Duodenal mucosa (tissue), 2 donors: Measurements from ENCODE around the gene IL1F10.

ENCODE experiments used
- H3K27ac ChIP-seq: one replicate; pipeline ENCODE4 v1.7.0; 2013; ENCODE audit warnings: low read depth, low read length
- H3K27me3 ChIP-seq, 2 donors: one replicate each; pipeline ENCODE4 v1.7.0; 2013; ENCODE audit warnings: low read length in 2 of 2, control low read depth in 1 of 2; ENCODE audit not compliant: insufficient read depth in 2 of 2, control insufficient read depth in 1 of 2
- H3K36me3 ChIP-seq, 2 donors: one replicate each; pipeline ENCODE4 v1.7.0; 2013; ENCODE audit warnings: low read length in 2 of 2, control low read depth in 1 of 2; ENCODE audit not compliant: insufficient read depth in 2 of 2, control insufficient read depth in 1 of 2
- H3K4me1 ChIP-seq, 2 donors: one replicate each; pipeline ENCODE4 v1.7.0; 2013; ENCODE audit warnings: low read length in 2 of 2, control low read depth in 1 of 2; ENCODE audit not compliant: insufficient read depth in 2 of 2, control insufficient read depth in 1 of 2
- H3K4me3 ChIP-seq, 2 donors: one replicate each; pipeline ENCODE4 v1.7.0; 2013; ENCODE audit warnings: low read length in 2 of 2, low read depth in 1 of 2
- H3K9ac ChIP-seq, 2 donors: one replicate each; pipeline ENCODE4 v1.7.0; 2013; ENCODE audit warnings: low read length in 2 of 2, low read depth in 1 of 2
- H3K9me3 ChIP-seq, 2 donors: one replicate each; pipeline ENCODE4 v1.7.0; 2013; ENCODE audit warnings: low read length in 2 of 2, control low read depth in 1 of 2; ENCODE audit not compliant: control insufficient read depth in 1 of 2

IL1F10 gene, protein sequence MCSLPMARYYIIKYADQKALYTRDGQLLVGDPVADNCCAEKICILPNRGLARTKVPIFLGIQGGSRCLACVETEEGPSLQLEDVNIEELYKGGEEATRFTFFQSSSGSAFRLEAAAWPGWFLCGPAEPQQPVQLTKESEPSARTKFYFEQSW

DNA sequence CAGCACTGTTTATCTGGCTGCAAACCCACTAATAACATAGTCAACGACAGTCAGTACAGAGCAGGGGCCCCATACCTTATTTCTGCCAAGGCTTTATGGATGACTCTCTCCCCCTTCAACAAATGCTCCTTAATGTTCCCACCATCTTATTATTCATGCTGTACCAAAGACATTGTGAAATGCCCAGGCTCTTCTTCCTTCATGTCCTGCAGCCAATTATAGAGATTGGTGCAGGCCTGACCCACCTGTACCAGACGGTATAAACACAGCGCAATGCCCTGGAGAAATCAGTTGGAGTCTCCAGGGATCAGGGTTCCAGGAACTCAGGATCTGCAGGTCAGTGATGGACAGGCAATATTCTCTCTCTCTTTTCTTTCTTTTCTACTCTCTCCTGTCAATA lies at the start of gene IL1F10:
Gene IL1F10 (plus strand): TSS at position 290 of the 400 bp plus-strand sequence. CDS start 4,769 bp downstream, outside the sequence.
- Histone ChIP-seq H3K27ac (no peak within 1 kb of the TSS), H3K4me1 (no peaks in the 10 kb centered on the region), H3K9ac (no peak within 1 kb of the TSS), H3K27me3 (no peaks in the 10 kb centered on the region), H3K4me3 (no peak within 1 kb of the TSS), H3K9me3 (no peaks in the 10 kb centered on the region), H3K36me3 (no peaks in the 10 kb centered on the region)

DNA sequence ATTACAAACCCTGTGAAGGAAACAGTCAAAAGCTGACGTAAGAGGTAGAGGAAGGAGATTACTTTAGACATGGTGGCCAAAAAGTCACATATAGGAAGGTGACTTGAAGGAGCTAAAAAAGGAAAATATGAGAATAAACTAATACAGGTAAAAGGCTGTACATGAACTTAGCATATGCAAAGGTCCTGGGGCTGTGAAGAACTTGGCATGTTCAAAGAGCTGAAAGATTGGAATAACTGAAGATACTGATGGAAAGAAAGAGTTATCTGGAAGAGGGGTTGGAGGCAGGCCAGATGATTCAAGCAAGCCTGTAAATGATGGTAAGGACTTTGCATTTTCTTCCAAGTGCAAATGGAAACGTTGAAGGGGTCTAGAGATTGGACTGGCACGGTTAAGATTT lies 49.3 kb upstream of the IL1F10 start:
- no peaks in the 10 kb centered on the region for H3K4me1 ChIP-seq
- H3K27me3 ChIP-seq, result peaks cover 6 to 11% of the 10 kb centered on the region in 2 donors
- H3K36me3 ChIP-seq, result no peaks in the 10 kb centered on the region
- H3K4me3 ChIP-seq, result no peak overlapping the region
- H3K9me3 ChIP-seq, result no peaks in the 10 kb centered on the region
- H3K9ac ChIP-seq, result no peak overlapping the region
- H3K27ac ChIP-seq, result no peak overlapping the region

DNA sequence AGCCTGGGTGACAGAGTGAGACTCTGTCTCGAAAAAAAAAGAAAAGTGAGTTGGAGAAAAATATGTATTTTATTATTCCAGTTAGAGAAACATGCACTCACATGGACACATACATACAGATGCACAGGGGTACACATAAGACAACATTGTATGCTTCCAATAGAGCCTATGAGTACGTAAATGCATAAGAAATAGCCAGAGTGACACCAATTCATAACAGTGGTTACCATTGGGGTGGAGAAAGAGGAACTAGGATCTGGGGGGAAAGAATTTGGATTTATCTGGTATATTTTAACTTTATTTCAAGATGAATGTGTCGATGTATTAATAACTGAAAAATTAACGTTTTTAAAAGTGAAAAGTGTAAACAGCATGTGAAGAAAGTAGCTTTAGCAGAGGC lies 46.5 kb upstream of the IL1F10 start:
- Histone ChIP-seq H3K27ac (no peak overlapping the region), H3K4me3 (no peak overlapping the region), H3K9me3 (no peaks in the 10 kb centered on the region), H3K9ac (no peak overlapping the region), H3K27me3 (peaks cover 12 to 31% of the 10 kb centered on the region in 2 donors), H3K36me3 (no peaks in the 10 kb centered on the region), H3K4me1 (no peaks in the 10 kb centered on the region)

DNA sequence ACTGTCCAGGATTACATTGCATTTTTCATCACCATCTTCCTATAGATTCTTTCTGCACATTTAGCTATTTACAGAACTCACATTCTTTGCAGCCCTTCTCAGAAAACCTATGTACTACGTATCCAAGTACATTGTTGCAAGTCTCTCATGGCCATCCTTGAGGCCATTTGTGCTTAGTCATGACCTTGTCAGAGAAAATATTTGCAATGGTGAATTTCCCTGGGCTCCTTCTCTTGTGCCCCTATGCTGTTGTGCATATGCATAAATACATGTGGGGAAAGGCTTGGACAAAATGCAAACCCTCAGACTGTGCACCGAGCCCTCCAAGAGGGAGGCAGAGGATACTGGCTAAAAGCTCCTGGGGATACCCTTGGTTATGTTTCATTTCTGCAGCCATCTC lies 43.0 kb upstream of the IL1F10 start:
- no peak overlapping the region for H3K27ac ChIP-seq
- H3K9ac ChIP-seq, result no peak overlapping the region
- no peak overlapping the region for H3K4me3 ChIP-seq
- H3K36me3 ChIP-seq, result no peaks in the 10 kb centered on the region
- H3K27me3 ChIP-seq, result peaks cover 17 to 31% of the 10 kb centered on the region in 2 donors
- no peaks in the 10 kb centered on the region for H3K4me1 ChIP-seq
- no peaks in the 10 kb centered on the region for H3K9me3 ChIP-seq

DNA sequence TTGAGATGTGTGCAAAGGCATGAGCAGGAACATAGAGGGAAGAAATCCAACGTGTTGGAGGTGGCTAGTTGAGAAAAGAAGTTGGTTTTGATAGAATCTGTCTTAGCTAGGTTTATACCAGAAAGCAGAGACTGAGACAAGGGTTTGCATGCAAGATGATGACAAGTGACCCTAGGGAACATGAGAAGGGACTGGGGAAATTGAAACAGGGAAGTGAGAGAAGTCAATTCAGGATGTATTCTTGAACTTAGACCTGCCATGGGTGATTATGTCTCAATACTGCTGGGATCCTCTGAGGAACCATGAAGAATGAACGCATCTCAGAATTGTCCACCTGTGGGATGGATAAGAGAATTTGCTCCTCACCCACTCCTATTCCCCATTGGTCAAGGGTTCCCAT lies 42.0 kb upstream of the IL1F10 start:
- Histone ChIP-seq H3K9ac (no peak overlapping the region), H3K9me3 (no peaks in the 10 kb centered on the region), H3K4me1 (no peaks in the 10 kb centered on the region), H3K27me3 (peaks cover 17 to 34% of the 10 kb centered on the region in 2 donors), H3K4me3 (no peak overlapping the region), H3K27ac (no peak overlapping the region), H3K36me3 (no peaks in the 10 kb centered on the region)

DNA sequence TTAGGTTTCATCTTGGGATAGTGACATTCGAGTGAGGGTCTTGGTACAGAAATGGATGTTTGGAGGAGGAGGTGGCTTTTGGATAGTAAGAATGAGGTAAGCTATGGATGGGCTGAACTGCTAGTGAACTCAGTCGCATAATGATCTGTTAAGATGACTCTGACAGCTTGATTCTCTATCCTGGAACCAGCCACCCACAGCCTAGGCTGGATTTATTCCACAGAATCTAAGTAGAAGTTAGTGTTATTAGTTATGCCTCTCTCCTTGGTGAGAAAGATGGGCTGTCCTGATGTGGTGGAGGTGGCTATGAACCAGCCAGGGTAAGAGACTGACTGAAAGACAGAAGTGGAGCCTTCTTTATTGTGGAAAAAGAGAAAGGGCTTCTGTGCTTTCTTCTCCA lies 40.1 kb upstream of the IL1F10 start:
- Histone ChIP-seq H3K9me3 (no peaks in the 10 kb centered on the region), H3K27me3 (peaks cover 15 to 32% of the 10 kb centered on the region in 2 donors), H3K9ac (no peak overlapping the region), H3K36me3 (no peaks in the 10 kb centered on the region), H3K4me3 (no peak overlapping the region), H3K4me1 (no peaks in the 10 kb centered on the region), H3K27ac (no peak overlapping the region)

DNA sequence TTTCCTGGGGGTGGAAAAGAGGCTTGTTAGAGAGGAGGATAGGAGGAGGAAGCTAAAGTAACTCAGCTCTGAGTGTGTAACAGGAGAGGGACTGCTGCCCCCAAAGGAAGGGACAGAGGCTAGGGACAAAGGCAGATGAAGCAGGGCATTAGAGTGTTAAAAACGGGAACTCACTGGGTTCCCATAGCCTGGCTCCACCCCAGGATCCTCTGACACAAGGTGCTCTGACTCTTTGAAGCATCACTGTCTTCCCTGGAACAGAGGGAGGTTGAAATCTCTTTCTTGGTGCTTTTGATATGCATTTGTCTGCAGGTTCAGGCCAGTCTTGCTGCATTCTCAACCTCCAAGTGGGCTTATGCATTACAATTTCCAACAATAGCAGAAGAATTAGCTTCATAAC lies 39.7 kb upstream of the IL1F10 start:
- Histone ChIP-seq H3K9ac (no peak overlapping the region), H3K36me3 (no peaks in the 10 kb centered on the region), H3K27me3 (peaks cover 11 to 32% of the 10 kb centered on the region in 2 donors), H3K9me3 (no peaks in the 10 kb centered on the region), H3K27ac (no peak overlapping the region), H3K4me1 (no peaks in the 10 kb centered on the region), H3K4me3 (no peak overlapping the region)

DNA sequence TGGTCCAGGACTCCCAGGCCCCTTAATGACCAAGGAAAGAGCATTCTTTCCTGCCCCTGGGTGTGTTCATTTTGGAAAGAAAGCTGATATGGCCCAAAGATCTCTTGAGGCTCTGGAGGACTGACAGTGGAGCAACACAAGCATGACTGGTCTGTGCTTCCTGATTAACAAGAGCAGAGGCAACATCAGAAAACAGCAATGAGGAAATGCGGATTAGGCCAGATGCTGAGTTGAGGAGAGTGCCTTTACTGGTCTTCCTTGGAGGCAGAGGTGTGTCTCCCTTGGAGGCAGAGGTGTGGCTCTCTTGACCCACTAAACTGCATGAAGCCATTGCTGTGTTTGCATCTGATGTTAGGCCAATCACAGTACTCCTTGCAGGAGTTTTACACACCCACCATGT lies 35.0 kb upstream of the IL1F10 start:
- Histone ChIP-seq H3K9me3 (no peaks in the 10 kb centered on the region), H3K4me3 (no peak overlapping the region), H3K4me1 (no peaks in the 10 kb centered on the region), H3K27ac (no peak overlapping the region), H3K27me3 (peaks cover 11 to 12% of the 10 kb centered on the region in 2 donors), H3K36me3 (no peaks in the 10 kb centered on the region), H3K9ac (no peak overlapping the region)

DNA sequence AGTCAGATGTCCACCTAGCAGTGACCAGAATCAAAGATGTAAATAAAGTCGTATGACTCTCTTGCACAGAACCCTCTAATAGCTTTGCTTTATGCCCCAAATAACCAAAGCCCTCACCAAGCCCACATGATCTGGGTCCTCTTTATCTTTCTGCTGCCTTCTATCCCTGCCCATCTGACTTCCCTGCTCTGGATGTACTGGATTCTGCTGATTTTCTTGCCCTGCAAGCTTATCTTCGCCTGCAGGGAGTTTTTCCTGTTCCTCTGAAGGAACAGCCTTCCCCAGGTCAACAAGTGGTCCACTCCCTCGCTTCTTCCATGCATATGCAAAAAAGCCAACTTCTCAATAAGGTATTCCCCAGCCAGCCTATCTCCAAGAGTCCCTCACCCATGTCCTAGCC lies 33.8 kb upstream of the IL1F10 start:
- H3K27me3 ChIP-seq, result peaks cover 6 to 7% of the 10 kb centered on the region in 2 donors
- H3K36me3 ChIP-seq, result no peaks in the 10 kb centered on the region
- H3K27ac ChIP-seq, result no peak overlapping the region
- H3K4me1 ChIP-seq, result peaks cover under 1 to 3% of the 10 kb centered on the region in 2 donors
- no peaks in the 10 kb centered on the region for H3K9me3 ChIP-seq
- H3K9ac ChIP-seq, result no peak overlapping the region
- no peak overlapping the region for H3K4me3 ChIP-seq

DNA sequence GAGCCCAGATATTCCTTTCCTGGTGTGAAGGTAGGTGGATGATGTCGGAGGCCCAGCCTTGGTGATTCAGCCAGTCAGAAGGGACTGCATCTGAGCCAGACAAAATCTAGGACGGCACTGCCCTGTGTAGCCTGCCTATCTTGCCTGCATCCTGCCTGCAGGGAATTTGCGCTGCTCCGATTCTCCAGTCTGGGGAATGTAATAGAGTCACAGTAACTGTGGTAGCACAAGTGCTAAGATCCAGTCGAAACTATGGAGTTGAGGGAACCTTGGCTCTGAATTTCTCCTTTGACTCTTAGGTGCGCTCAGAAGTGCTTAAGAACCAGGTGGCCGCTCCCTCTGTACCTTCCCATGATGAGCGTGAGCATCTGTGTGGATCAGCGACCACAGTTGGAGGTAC lies 31.0 kb upstream of the IL1F10 start:
- no peaks in the 10 kb centered on the region for H3K36me3 ChIP-seq
- peaks cover 7 to 12% of the 10 kb centered on the region in 2 donors for H3K4me1 ChIP-seq
- H3K9me3 ChIP-seq, result no peaks in the 10 kb centered on the region
- H3K27me3 ChIP-seq, result peaks cover 0 to 7% of the 10 kb centered on the region in 2 donors
- H3K9ac ChIP-seq, result no peak overlapping the region
- H3K4me3 ChIP-seq, result no peak overlapping the region
- H3K27ac ChIP-seq, result no peak overlapping the region

DNA sequence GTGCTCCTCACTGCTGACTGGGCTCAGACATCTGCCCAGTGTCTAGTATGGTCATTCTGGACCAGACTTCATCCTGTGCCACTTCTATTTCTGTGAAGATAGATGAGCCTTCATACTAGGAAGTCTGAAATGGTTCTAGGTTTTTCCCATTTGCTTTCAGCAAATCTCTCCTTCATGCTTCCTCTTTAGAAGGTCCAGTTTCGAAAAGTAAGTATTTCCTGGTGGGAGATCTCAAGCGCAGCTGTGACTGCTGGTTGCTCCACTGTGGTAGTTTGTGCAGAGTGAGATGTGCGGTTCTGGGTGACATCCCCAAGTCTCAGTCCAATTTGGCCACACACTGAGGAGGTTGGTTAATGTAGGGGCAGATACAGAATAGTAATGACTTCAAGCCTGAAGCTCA lies 29.5 kb upstream of the IL1F10 start:
- Histone ChIP-seq H3K9ac (no peak overlapping the region), H3K27me3 (peaks cover 0 to 7% of the 10 kb centered on the region in 2 donors), H3K4me1 (peaks cover 7 to 12% of the 10 kb centered on the region in 2 donors), H3K4me3 (no peak overlapping the region), H3K36me3 (no peaks in the 10 kb centered on the region), H3K9me3 (no peaks in the 10 kb centered on the region), H3K27ac (no peak overlapping the region)
